Measurements from ENCODE around the gene OR52A1.

- no peak for TF ChIP-seq EZH2 (IDR thresholded peaks at IDR 0.05)
- no peak for TF ChIP-seq POLR2AphosphoS5 (IDR thresholded peaks at IDR 0.05; ENCODE audit: borderline replicate concordance, low read depth, low read length)
- no peak for TF ChIP-seq FOXP2 (optimal IDR thresholded peaks at IDR 0.05; ENCODE audit: control extremely low read depth, extremely low read length, insufficient read depth)
Observed at GRCh38 chr11:5136261-5136660, 18.3 kb downstream of the OR52A1 start.

Data from SK-N-MC (cell line).